Measurements from ENCODE around the gene POLQ. TPM values are rescaled to one million over a fixed set of nuclear protein-coding genes. Genes with fewer than 3 reads are reported as not detected.

POLQ gene
- total and polyA plus RNA-seq, 2 of the 8 experiments (the other 6 are each of a cell fraction or from before 2014, with no cell fraction given): 3.6 to 15.3 TPM

GRCh38 chr3:121481106-121481880, 64.5 kb downstream of the POLQ start:
- H2BK120ac ChIP-seq (replicated peaks; ENCODE audit: low read depth, low read length): no peak overlapping the region
- H3K9ac ChIP-seq (replicated peaks in 1 of 4; ENCODE audit: extremely low read depth in 1 of 4, low read depth in 3 of 4, low read length in 3 of 4): no peak overlapping the region
- H3K9me3 ChIP-seq (ENCODE audit: insufficient read depth in 2 of 2, low read depth in 1 of 2, low read length in 1 of 2): no peaks in the 10 kb centered on the region
- ChIA-PET CTCF (ENCODE audit: partially characterized antibody) (no interaction called here), POLR2A (ENCODE audit: partially characterized antibody) (no interaction called here)
- H2AK5ac ChIP-seq (ENCODE audit: low read depth, low read length): no peak overlapping the region
- H3K27me3 ChIP-seq (replicated peaks in 1 of 4; ENCODE audit: control insufficient read depth in 3 of 4, extremely low read depth in 1 of 4, insufficient read depth in 3 of 4, low read length in 3 of 4): no peaks in the 10 kb centered on the region
- H3K23ac ChIP-seq (ENCODE audit: insufficient read length): no peak overlapping the region
- no peak overlapping the region for H3K4me2 ChIP-seq (ENCODE audit: insufficient read depth in 1 of 2, low read depth in 2 of 2, low read length in 2 of 2)
- no peak overlapping the region for H3K18ac ChIP-seq (ENCODE audit: extremely low read depth, low read length)
- no peak overlapping the region for H4K91ac ChIP-seq (replicated peaks; ENCODE audit: insufficient read length, low read length)
- H3K56ac ChIP-seq (replicated peaks; ENCODE audit: insufficient read length, low read depth, low read length): no peak overlapping the region
- DNase-seq (ENCODE audit: low read depth in 1 of 2, low spot score in 2 of 2): no peak
- no peak overlapping the region for H2AFZ ChIP-seq (ENCODE audit: low read length)
- H3K27ac ChIP-seq (ENCODE audit: low read depth, low read length): no peak overlapping the region
- H2BK5ac ChIP-seq (ENCODE audit: low read depth, low read length): no peak overlapping the region
- peaks cover 6 to 41% (median 25%) of the 10 kb centered on the region in 4 experiments; a peak in 6 of 8 replicates for H3K36me3 ChIP-seq (ENCODE audit: control insufficient read depth in 2 of 4, insufficient read depth in 4 of 4, low read length in 3 of 4)
- no peaks in the 10 kb centered on the region for H3K79me2 ChIP-seq (ENCODE audit: control insufficient read depth in 1 of 2, insufficient read depth in 2 of 2, low read length in 2 of 2)
- no peak overlapping the region for H4K8ac ChIP-seq (ENCODE audit: extremely low read depth, insufficient read depth, low read length)
- no peaks in the 10 kb centered on the region for H3K79me1 ChIP-seq (ENCODE audit: low read depth, low read length)
- H4K20me1 ChIP-seq (replicated peaks in 1 of 2; ENCODE audit: control insufficient read depth in 1 of 2, insufficient read depth in 2 of 2, low read length in 2 of 2): peaks cover 0 to 2% of the 10 kb centered on the region in 2 experiments
- H3K4ac ChIP-seq (replicated peaks; ENCODE audit: insufficient read length, low read depth, low read length): no peak overlapping the region
- no peak overlapping the region for H2BK20ac ChIP-seq (ENCODE audit: low read length)
- H2BK12ac ChIP-seq (ENCODE audit: low read depth, low read length): no peak overlapping the region
- no peak for FAIRE-seq
- no peak overlapping the region for H4K5ac ChIP-seq (ENCODE audit: insufficient read length, low read depth, low read length)
- H3K14ac ChIP-seq (ENCODE audit: insufficient read length): no peak overlapping the region
- no peaks in the 10 kb centered on the region for H3K4me1 ChIP-seq (replicated peaks in 1 of 4; ENCODE audit: control insufficient read depth in 3 of 4, insufficient read depth in 4 of 4, low read length in 3 of 4)
- no peak overlapping the region for H3K4me3 ChIP-seq (ENCODE audit: extremely low read depth in 1 of 4, insufficient read depth in 2 of 4, low read depth in 3 of 4, low read length in 4 of 4)
- WGBS, 2 experiments (ENCODE audit: extremely low coverage in 1 of 2, insufficient coverage in 1 of 2, insufficient read length in 1 of 2, insufficient replicate concordance in 2 of 2, low coverage in 1 of 2, low lambda C conversion rate in 2 of 2, missing lambda C conversion rate in 1 of 2): 87% methylated on average over 3 of the region's 3 CpGs; no CpG with 5 or more reads in 1 of the 2 experiments
- H2BK15ac ChIP-seq (ENCODE audit: low read length): no peak overlapping the region
- H3K23me2 ChIP-seq (ENCODE audit: low read depth, low read length): no peaks in the 10 kb centered on the region
- no peak for TF ChIP-seq RFX5 (IDR thresholded peaks at IDR 0.05; ENCODE audit: borderline replicate concordance, low read depth, low read length)
- TF ChIP-seq CREB1 (IDR thresholded peaks at IDR 0.05): no peak
- TF ChIP-seq SRF (IDR thresholded peaks at IDR 0.05; ENCODE audit: low read depth, low read length): no peak
- TF ChIP-seq ATF3 (IDR thresholded peaks at IDR 0.05; ENCODE audit: insufficient read depth, low read depth, low read length): no peak
- no peak for TF ChIP-seq JUND (IDR thresholded peaks at IDR 0.05; ENCODE audit: low read length)
- TF ChIP-seq RNF2 (IDR thresholded peaks at IDR 0.05; ENCODE audit: borderline replicate concordance, low read depth, low read length, missing control alignments, poor library complexity, severe bottlenecking): no peak
- TF ChIP-seq SP1 (IDR thresholded peaks at IDR 0.05; ENCODE audit: low read depth, low read length): no peak
- no peak for TF ChIP-seq HDAC6 (IDR thresholded peaks at IDR 0.05; ENCODE audit: low read depth, low read length)
- TF ChIP-seq KDM4A (IDR thresholded peaks at IDR 0.05; ENCODE audit: low read depth, low read length, severe bottlenecking): no peak
- no peak for TF ChIP-seq NANOG (IDR thresholded peaks at IDR 0.05; ENCODE audit: insufficient read depth, low read depth, low read length, poor library complexity, severe bottlenecking)
- TF ChIP-seq TCF12 (IDR thresholded peaks at IDR 0.05; ENCODE audit: low read depth, low read length): no peak
- no peak for TF ChIP-seq BACH1 (IDR thresholded peaks at IDR 0.05; ENCODE audit: low read length)
